Breast epithelium (tissue), 3 donors: ENCODE results near the gene MAP4K2.

Source experiments
- CTCF ChIP-seq, 3 donors: fragments of 450-650 bp; IDR thresholded peaks; one replicate each; pipeline ENCODE4 v1.5.1; 2016 to 2017; ENCODE audit warnings: antibody characterized with exemption in 3 of 3, mild to moderate bottlenecking in 3 of 3, moderate library complexity in 3 of 3
- POLR2A ChIP-seq: fragments of 450-650 bp; IDR thresholded peaks from one replicate; pipeline ENCODE4 v1.6.1; 2016; ENCODE audit warnings: antibody characterized with exemption, mild to moderate bottlenecking, moderate library complexity
- POLR2AphosphoS5 ChIP-seq, 3 donors: sonication (generic); formaldehyde crosslinking; IDR thresholded peaks; one replicate each; pipeline ENCODE4 v1.6.1; 2017; ENCODE audit warnings: antibody characterized with exemption in 3 of 3

- TF ChIP-seq CTCF (IDR thresholded peaks at IDR 0.05) = no peak
- no peak for TF ChIP-seq POLR2A
- TF ChIP-seq POLR2AphosphoS5 (IDR thresholded peaks at IDR 0.05) = no peak
Measured at GRCh38 chr11:64837887-64838351, 34.9 kb upstream of the MAP4K2 start.
